ENCODE results near the gene RGS6. TPM values are rescaled to one million over a fixed set of nuclear protein-coding genes. Genes with fewer than 3 reads are reported as not detected.

RGS6 gene
- total RNA-seq (ENCODE audit: low replicate concordance) = under 0.01 TPM in 1 of 2 replicates, not detected in the other

DNA sequence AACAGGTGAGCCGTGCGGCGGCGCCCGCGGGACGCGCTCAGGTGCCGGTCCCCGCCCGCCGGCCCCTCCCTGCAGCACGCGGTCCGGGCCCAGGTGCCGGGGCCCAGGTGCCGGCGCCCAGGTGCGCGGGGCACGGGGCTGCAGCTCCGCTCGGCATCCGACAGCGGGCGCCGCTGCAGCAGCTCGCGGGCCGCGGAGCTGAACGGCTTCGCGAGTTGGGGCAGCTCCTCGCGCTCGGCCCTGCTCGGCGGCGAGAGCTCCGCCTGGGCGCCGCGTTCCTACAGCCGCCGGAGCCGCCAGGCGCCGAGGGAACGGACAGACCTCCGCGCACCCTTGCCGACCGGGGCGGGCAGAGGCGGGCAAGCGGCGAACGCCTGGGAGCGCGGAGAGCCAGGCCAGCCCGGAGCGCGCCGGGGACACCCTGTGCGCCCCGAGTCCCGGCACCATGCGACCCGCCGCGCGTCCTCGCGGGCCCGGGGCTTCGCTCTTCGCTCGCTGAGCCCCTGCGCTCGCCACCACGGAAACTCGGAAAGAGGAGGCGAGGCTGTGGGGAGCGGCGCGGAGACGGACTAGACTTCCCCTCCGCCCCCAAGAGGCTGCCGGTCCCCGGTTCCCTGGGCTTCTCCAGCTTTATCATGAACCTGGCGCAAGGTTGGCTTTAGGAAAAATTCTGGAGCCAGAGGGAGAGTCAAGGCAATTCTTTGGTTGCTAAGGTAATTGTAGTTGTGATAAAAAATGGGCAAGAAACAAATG is at the start of gene RGS6:
TSS of gene RGS6 (plus strand) at position 201 of the 753 bp plus-strand sequence.

